OCI-LY1 (cell line): ENCODE data around the gene ZBTB16.

Experiments
- CTCF ChIP-seq: fragments of 200-600 bp; sonication (generic), shearing (Covaris generic); IDR thresholded peaks from 2 replicates; pipeline ENCODE4 v1.5.1; 2017; ENCODE audit warnings: mild to moderate bottlenecking, antibody characterized with exemption, low read length, moderate library complexity, mixed read lengths
- EZH2 ChIP-seq: fragments of 200-600 bp; sonication (generic), shearing (Covaris generic); IDR thresholded peaks from 2 replicates; pipeline ENCODE4 v1.8.0; 2017; ENCODE audit warnings: borderline replicate concordance, mixed run types, mild to moderate bottlenecking, antibody characterized with exemption, low read length, moderate library complexity, mixed read lengths

GRCh38 chr11:114153224-114153623, 93.7 kb downstream of the ZBTB16 start:
- TF ChIP-seq CTCF (no peak), EZH2 (no peak)
